B cell (primary cell): ENCODE results near the gene TFF1.

ENCODE experiments used
- CTCF ChIP-seq: fragments of 200-600 bp; IDR thresholded peaks from one replicate; pipeline ENCODE4 v1.8.0; 2022; ENCODE audit warnings: antibody characterized with exemption, mild to moderate bottlenecking
- EZH2 ChIP-seq: IDR thresholded peaks from 2 replicates; pipeline ENCODE4 v1.6.1; 2012; ENCODE audit warnings: borderline replicate concordance, low read depth, mild to moderate bottlenecking, moderate library complexity, low read length; ENCODE audit not compliant: insufficient read depth, poor library complexity, severe bottlenecking

GRCh38 chr21:42406866-42407265 lies 40.5 kb upstream of the TFF1 start:
- TF ChIP-seq CTCF (no peak), EZH2 (no peak)
